H54 (cell line): ENCODE measurements around the gene KRTAP9-4.
A peak's percentile ranks its signal among the peaks of the same experiment; 100 is the strongest.
"Not testable (repeated sequence)": the region's sequence is repeated elsewhere in the genome, so short reads cannot be mapped to it uniquely, and the experiment has no call there.

Experiments used
- DNase-seq: peaks from one replicate; pipeline ENCODE4 v3.0.0; 2011; ENCODE audit warnings: low spot score, mixed read lengths; ENCODE audit not compliant: insufficient read length
- FAIRE-seq: peaks from 3 replicates; lab custom pipeline; 2011; peaks lifted over from hg19 to GRCh38; lab: Jason Lieb, UNC
- POLR2A ChIP-seq: IDR thresholded peaks from 2 replicates; pipeline ENCODE4 v1.6.1; 2011; ENCODE audit warnings: low read depth, mild to moderate bottlenecking, low read length

KRTAP9-4 gene

GRCh38 chr17:41249637-41250240 is at the start of gene KRTAP9-4:
TSS of gene KRTAP9-4 (plus strand) at chr17:41249687. CDS start at chr17:41249721, 34 bp downstream.
- FAIRE-seq, DNase-seq: not testable (repeated sequence)

- FAIRE-seq (peak; percentile 82), DNase-seq (no peak)
- no peak for TF ChIP-seq POLR2A
These were observed 37.5 kb upstream of the KRTAP9-4 start for GRCh38 chr17:41211845-41212466.

GRCh38 chr17:41212524-41213169 is 36.8 kb upstream of the KRTAP9-4 start:
- TF ChIP-seq POLR2A: no peak
- DNase-seq: no peak
- FAIRE-seq: peak; percentile 23

GRCh38 chr17:41215681-41216080 is 33.8 kb upstream of the KRTAP9-4 start:
- DNase-seq (no peak), FAIRE-seq (no peak)
- TF ChIP-seq POLR2A: no peak

GRCh38 chr17:41223821-41224220 is 25.7 kb upstream of the KRTAP9-4 start:
- TF ChIP-seq POLR2A: no peak
- FAIRE-seq (no peak), DNase-seq (no peak)

GRCh38 chr17:41226051-41226450 is 23.4 kb upstream of the KRTAP9-4 start:
- FAIRE-seq: no peak
- DNase-seq: no peak
- TF ChIP-seq POLR2A: no peak

- FAIRE-seq, DNase-seq: not testable (repeated sequence)
These were observed 22.8 kb upstream of the KRTAP9-4 start, which contains the start of gene KRTAP9-2 for GRCh38 chr17:41226598-41227095. TSS of gene KRTAP9-2 (plus strand) at chr17:41226648. CDS start at chr17:41226655, 7 bp downstream.

- DNase-seq (no peak), FAIRE-seq (no peak)
- TF ChIP-seq POLR2A: no peak
These were observed 19.4 kb upstream of the KRTAP9-4 start for GRCh38 chr17:41230094-41230493.

- no peak for DNase-seq
- FAIRE-seq: no peak
- TF ChIP-seq POLR2A: no peak
These were observed 17.8 kb upstream of the KRTAP9-4 start for GRCh38 chr17:41231731-41232130.

GRCh38 chr17:41232399-41233105 is 16.9 kb upstream of the KRTAP9-4 start, which contains the start of gene KRTAP9-3:
TSS of gene KRTAP9-3 (plus strand) at chr17:41232449. CDS start at chr17:41232502, 53 bp downstream.
- DNase-seq, FAIRE-seq: not testable (repeated sequence)

- FAIRE-seq, DNase-seq: not testable (repeated sequence)
These were observed 12.4 kb upstream of the KRTAP9-4 start for GRCh38 chr17:41237116-41237515.

GRCh38 chr17:41237949-41238437 is 11.5 kb upstream of the KRTAP9-4 start, which contains the start of gene KRTAP9-8:
TSS of gene KRTAP9-8 (plus strand) at chr17:41237999. CDS start at chr17:41238052, 53 bp downstream.
- DNase-seq, FAIRE-seq: not testable (repeated sequence)

- DNase-seq, FAIRE-seq: not testable (repeated sequence)
These were observed 2.3 kb upstream of the KRTAP9-4 start for GRCh38 chr17:41246995-41247787.
